Caco-2 (cell line): ENCODE data around the gene RXFP3. TPM values are rescaled to one million over a fixed set of nuclear protein-coding genes. Genes with fewer than 3 reads are reported as not detected.

Experiments used
- BruUV-seq: library from RNA; stranded (reverse); fragments of 400-500 nt; replicated peaks from 2 replicates; lab custom pipeline; 2021; lab: Mats Ljungman, UMichigan
- CTCF ChIA-PET: fragments of 300-600 bp; sonication (Branson Sonifier 250); formaldehyde crosslinking; loops from one replicate; lab custom pipeline; 2022; ENCODE audit warnings: antibody characterized with exemption; lab: Charles Lee
- POLR2A ChIA-PET: fragments of 300-600 bp; sonication (Branson Sonifier 250); formaldehyde crosslinking; loops from one replicate; lab custom pipeline; 2022; ENCODE audit warnings: antibody characterized with exemption; lab: Charles Lee
- DNase-seq, 2 experiments: peaks; one replicate each; pipeline versions ENCODE4 v3.0.0 to v3.0.0-alpha.2; 2020 to 2022
- H3K27me3 ChIP-seq: replicated peaks from 2 replicates; pipeline ENCODE4 v1.6.0; 2011; ENCODE audit warnings: low read length; ENCODE audit not compliant: control insufficient read depth, insufficient read depth
- H3K36me3 ChIP-seq: 2 replicates; pipeline ENCODE4 v1.5.1; 2011; ENCODE audit warnings: low read length; ENCODE audit not compliant: control insufficient read depth, insufficient read depth
- H3K4me1 ChIP-seq: fragments of 250-450 bp; sonication (Bioruptor Pico); 2 replicates; pipeline ENCODE4 v1.5.1; 2020; ENCODE audit warnings: mild to moderate bottlenecking
- H3K4me3 ChIP-seq: 2 replicates; pipeline ENCODE4 v1.5.1; 2011; ENCODE audit warnings: low read depth, mild to moderate bottlenecking, control low read depth, low read length
- H3K9me3 ChIP-seq: fragments of 250-450 bp; sonication (Bioruptor Pico); 2 replicates; pipeline ENCODE4 v1.5.1; 2020; ENCODE audit warnings: mild to moderate bottlenecking, moderate library complexity
- H3K27ac Mint-ChIP-seq: one replicate; pipeline ENCODE4 v1.8.0; 2022; ENCODE audit warnings: mixed read lengths; ENCODE audit not compliant: unreplicated experiment
- H3K27me3 Mint-ChIP-seq: one replicate; pipeline ENCODE4 v1.8.0; 2022; ENCODE audit warnings: mixed read lengths; ENCODE audit not compliant: insufficient read depth, unreplicated experiment
- H3K36me3 Mint-ChIP-seq: one replicate; pipeline ENCODE4 v1.8.0; 2022; ENCODE audit warnings: mild to moderate bottlenecking, mixed read lengths; ENCODE audit not compliant: insufficient read depth, unreplicated experiment
- H3K4me1 Mint-ChIP-seq: one replicate; pipeline ENCODE4 v1.8.0; 2022; ENCODE audit warnings: low read depth, mixed read lengths; ENCODE audit not compliant: unreplicated experiment
- H3K4me3 Mint-ChIP-seq: one replicate; pipeline ENCODE4 v1.8.0; 2022; ENCODE audit warnings: mild to moderate bottlenecking, moderate library complexity, mixed read lengths; ENCODE audit not compliant: unreplicated experiment
- H3K9me3 Mint-ChIP-seq: one replicate; pipeline ENCODE4 v1.8.0; 2022; ENCODE audit warnings: mixed read lengths; ENCODE audit not compliant: unreplicated experiment
- intact Hi-C: fragments of 100-400 bp; cut with micrococcal nuclease; formaldehyde crosslinking; loops from one replicate; pipeline ENCODE4 v1.10.0; 2022; ENCODE audit not compliant: unreplicated experiment
- total RNA-seq: library from RNA; stranded (reverse); gene quantifications from 2 replicates; pipeline ENCODE4 v1.2.3, GENCODE V29; 2022
- TF ChIP-seq, protein P1 (sequence below), 2 experiments: fragments of 200-600 bp in 1 of 2; IDR thresholded peaks; 1 replicate in 1 of 2; 2 replicates in 1 of 2; pipeline versions ENCODE4 v1.5.1 to v1.8.0; 2011 to 2022; ENCODE audit warnings: antibody characterized with exemption in 1 of 2, control low read depth in 1 of 2, inconsistent platforms in 1 of 2, low read depth in 1 of 2, low read length in 1 of 2, mild to moderate bottlenecking in 1 of 2, moderate library complexity in 1 of 2; ENCODE audit not compliant: insufficient read depth in 1 of 2, severe bottlenecking in 1 of 2, unreplicated experiment in 1 of 2

Gene RXFP3
- total RNA-seq, 1 experiment from 2014 or later, result not detected

DNA sequence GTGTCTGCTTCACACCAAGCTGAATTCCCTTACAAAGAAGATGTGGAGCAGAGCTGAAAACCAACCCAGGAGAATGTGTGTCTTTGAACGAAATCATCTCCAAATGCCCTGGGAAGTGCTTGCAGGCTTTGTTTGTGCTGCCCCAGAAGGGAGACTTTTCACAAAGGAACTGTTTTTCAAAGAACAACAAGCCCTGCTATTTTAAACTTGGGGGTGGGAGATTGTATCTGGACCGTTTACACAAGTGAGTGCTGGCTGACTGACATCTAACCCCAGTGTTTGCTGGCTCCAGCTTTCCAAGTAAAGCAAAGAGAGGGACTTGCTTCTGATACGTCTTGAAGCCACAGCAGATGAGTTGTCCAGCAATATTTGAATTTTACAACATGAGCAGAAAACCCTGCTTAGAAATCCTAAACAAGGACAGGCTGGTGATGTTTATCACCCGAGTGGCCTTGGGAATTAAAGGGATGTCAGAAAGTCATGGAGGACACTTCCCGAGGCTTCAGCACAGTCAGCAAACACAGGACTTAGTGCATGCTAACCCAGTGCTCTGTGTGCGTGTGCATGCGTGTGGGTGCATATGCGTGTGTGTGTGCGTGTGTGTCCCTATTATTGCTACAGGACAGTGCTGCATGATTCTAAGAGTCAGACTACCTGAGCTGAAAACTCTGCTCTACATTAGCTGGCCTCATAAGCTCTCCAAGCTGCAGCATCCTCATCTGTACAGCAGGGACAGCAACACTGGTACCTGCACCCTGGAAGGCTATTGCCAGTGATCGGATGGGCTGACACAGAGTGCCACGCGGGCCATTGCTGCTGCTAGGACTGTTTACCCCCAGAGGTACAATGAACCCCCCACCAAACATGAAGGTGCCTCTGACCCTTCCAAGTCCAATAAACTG is 45.8 kb upstream of the RXFP3 start:
- Histone ChIP-seq H3K9me3 (no peaks in the 10 kb centered on the region), H3K36me3 (no peaks in the 10 kb centered on the region), H3K4me1 (no peaks in the 10 kb centered on the region), H3K27me3 (peaks cover 2% of the 10 kb centered on the region; the same call in 1 of the 2 replicates), H3K4me3 (no peak overlapping the region)
- TF ChIP-seq, protein P1, sequence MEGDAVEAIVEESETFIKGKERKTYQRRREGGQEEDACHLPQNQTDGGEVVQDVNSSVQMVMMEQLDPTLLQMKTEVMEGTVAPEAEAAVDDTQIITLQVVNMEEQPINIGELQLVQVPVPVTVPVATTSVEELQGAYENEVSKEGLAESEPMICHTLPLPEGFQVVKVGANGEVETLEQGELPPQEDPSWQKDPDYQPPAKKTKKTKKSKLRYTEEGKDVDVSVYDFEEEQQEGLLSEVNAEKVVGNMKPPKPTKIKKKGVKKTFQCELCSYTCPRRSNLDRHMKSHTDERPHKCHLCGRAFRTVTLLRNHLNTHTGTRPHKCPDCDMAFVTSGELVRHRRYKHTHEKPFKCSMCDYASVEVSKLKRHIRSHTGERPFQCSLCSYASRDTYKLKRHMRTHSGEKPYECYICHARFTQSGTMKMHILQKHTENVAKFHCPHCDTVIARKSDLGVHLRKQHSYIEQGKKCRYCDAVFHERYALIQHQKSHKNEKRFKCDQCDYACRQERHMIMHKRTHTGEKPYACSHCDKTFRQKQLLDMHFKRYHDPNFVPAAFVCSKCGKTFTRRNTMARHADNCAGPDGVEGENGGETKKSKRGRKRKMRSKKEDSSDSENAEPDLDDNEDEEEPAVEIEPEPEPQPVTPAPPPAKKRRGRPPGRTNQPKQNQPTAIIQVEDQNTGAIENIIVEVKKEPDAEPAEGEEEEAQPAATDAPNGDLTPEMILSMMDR (IDR thresholded peaks at IDR 0.05; ENCODE audit: insufficient read depth in 1 of 2, low read depth in 1 of 2, low read length in 1 of 2, severe bottlenecking in 1 of 2, unreplicated experiment in 1 of 2), result no peak
- Mint-ChIP-seq H3K27me3 (peaks cover 7% of the 10 kb centered on the region), H3K27ac (no peak overlapping the region), H3K9me3 (no peaks in the 10 kb centered on the region), H3K36me3 (no peaks in the 10 kb centered on the region), H3K4me1 (no peaks in the 10 kb centered on the region), H3K4me3 (no peak overlapping the region)
- ChIA-PET CTCF (no interaction called here), POLR2A (no interaction called here)
- intact Hi-C loops, result no loop called here
- DNase-seq, result no peak
- BruUV-seq, result no TSS peak

DNA sequence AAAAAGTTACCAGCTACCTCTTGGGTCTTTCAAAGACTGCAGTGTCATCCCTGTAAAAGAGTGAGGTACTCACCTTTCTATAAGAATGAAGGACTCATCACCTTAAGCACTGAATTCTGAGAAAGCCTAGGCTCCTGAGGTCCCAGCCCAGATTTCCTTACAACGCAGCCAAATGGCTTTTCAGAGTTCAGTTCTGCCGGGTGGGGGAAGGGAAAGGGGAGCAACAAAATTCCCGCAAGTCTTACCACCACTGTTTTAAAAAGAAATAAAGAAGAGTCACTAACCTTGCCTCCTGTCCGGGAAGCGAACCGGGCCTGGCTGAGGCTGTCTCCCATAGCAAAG is 44.8 kb upstream of the RXFP3 start:
- Mint-ChIP-seq H3K27ac (no peak overlapping the region), H3K4me1 (no peaks in the 10 kb centered on the region), H3K27me3 (peaks cover 4% of the 10 kb centered on the region), H3K9me3 (no peaks in the 10 kb centered on the region), H3K36me3 (no peaks in the 10 kb centered on the region), H3K4me3 (no peak overlapping the region)
- no peak for DNase-seq
- Histone ChIP-seq H3K36me3 (no peaks in the 10 kb centered on the region), H3K27me3 (peaks cover under 1% of the 10 kb centered on the region; the same call in 1 of the 2 replicates), H3K4me3 (no peak overlapping the region), H3K4me1 (no peaks in the 10 kb centered on the region), H3K9me3 (no peaks in the 10 kb centered on the region)
- intact Hi-C loops, result no loop called here
- TF ChIP-seq, protein P1 (IDR thresholded peaks at IDR 0.05; ENCODE audit: insufficient read depth in 1 of 2, low read depth in 1 of 2, low read length in 1 of 2, severe bottlenecking in 1 of 2, unreplicated experiment in 1 of 2), result no peak
- BruUV-seq, result no TSS peak
- ChIA-PET CTCF (no interaction called here), POLR2A (no interaction called here)

DNA sequence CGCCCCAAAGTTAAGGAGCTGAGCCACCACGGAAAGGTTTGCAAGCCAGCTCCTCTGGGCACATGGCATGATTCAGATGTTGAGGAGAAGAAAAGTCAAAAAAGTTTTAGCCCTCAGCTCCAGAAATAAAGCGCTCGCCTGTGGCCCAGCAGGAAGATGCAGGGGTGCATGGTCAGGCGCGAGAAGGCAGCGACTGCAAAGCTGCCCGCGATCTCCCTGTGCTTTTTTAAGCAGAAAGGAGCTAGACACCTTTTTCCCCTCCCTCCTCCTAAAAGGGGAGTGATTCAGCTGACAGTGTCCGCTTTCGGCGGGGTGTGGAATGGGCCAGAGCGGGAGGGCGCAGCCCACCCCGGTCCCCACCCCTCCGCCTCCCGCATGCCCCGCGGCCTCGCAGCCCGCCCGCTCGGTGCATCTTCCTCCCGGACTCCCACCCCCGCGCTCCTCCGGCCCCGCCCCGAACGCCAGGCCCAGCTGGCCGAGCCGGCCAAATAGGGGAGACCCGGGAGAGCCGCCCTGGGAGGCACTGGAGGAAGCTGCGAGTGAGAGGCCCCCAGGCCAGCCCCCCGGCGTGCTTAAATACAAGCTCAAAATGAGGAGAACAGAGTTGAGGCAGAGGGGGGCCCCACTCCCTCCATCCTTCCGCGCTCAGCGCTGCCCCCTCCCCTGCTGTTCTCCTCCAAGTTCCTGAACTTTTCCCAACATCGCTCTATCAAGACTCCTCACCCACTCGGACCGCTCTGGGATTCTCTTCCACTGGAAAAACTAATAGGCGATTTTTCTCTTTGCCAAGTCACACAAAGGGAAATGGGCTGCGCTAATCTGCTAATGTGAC is 44.2 kb upstream of the RXFP3 start, which contains the start of gene ADAMTS12:
TSS of gene ADAMTS12 (minus strand) at position 203 of the 832 bp plus-strand sequence. CDS start at position 69, 134 bp downstream.
- Mint-ChIP-seq H3K4me3 (no peak within 1 kb of the TSS), H3K27ac (no peak within 1 kb of the TSS), H3K9me3 (no peaks in the 10 kb centered on the region), H3K4me1 (no peaks in the 10 kb centered on the region), H3K36me3 (no peaks in the 10 kb centered on the region), H3K27me3 (peaks cover 9% of the 10 kb centered on the region)
- H3K27me3 ChIP-seq, result no peaks in the 10 kb centered on the region
- ChIA-PET CTCF (no interaction called here), POLR2A (no interaction called here)
- H3K9me3 ChIP-seq, result no peaks in the 10 kb centered on the region
- no peak within 1 kb of the TSS for H3K4me3 ChIP-seq
- intact Hi-C loops, result no loop called here
- no peaks in the 10 kb centered on the region for H3K36me3 ChIP-seq
- no TSS peak for BruUV-seq
- TF ChIP-seq, protein P1 (IDR thresholded peaks at IDR 0.05; ENCODE audit: insufficient read depth in 1 of 2, low read depth in 1 of 2, low read length in 1 of 2, severe bottlenecking in 1 of 2, unreplicated experiment in 1 of 2), result no peak
- DNase-seq, result no peak
- H3K4me1 ChIP-seq, result no peaks in the 10 kb centered on the region
